HFF-Myc (cell line): ENCODE measurements around the gene RGMA.

Source experiments
- DNase-seq: peaks from one replicate; pipeline ENCODE4 v3.0.0-alpha.2; 2011; ENCODE audit warnings: low read depth; ENCODE audit errors: extremely low read depth
- H3K4me3 ChIP-seq: replicated peaks from 2 replicates; pipeline ENCODE4 v1.5.1; 2011; ENCODE audit warnings: low read depth, mild to moderate bottlenecking, control low read depth, low read length
- CTCF ChIP-seq: IDR thresholded peaks from 2 replicates; pipeline ENCODE4 v1.5.1; 2012; ENCODE audit warnings: mild to moderate bottlenecking, low read depth, low read length, control low read depth; ENCODE audit errors: missing control alignments

The RGMA gene

GRCh38 chr15:93051236-93052089, 37.5 kb downstream of the RGMA start:
- TF ChIP-seq CTCF: no peak
- no peak for DNase-seq
- no peak overlapping the region for H3K4me3 ChIP-seq

GRCh38 chr15:93050648-93051047, 38.4 kb downstream of the RGMA start:
- no peak overlapping the region for H3K4me3 ChIP-seq
- no peak for DNase-seq
- no peak for TF ChIP-seq CTCF

- no peak overlapping the region for H3K4me3 ChIP-seq
- TF ChIP-seq CTCF: no peak
- no peak for DNase-seq
Measured at GRCh38 chr15:93049914-93050578, 39.0 kb downstream of the RGMA start.

GRCh38 chr15:93049233-93049632, 39.8 kb downstream of the RGMA start:
- DNase-seq: no peak
- H3K4me3 ChIP-seq: no peak overlapping the region
- no peak for TF ChIP-seq CTCF

GRCh38 chr15:93048759-93049161, 40.3 kb downstream of the RGMA start:
- H3K4me3 ChIP-seq: no peak overlapping the region
- no peak for DNase-seq
- TF ChIP-seq CTCF: no peak

- DNase-seq: no peak
- no peak for TF ChIP-seq CTCF
- no peak overlapping the region for H3K4me3 ChIP-seq
Measured at GRCh38 chr15:93048426-93048721, 40.6 kb downstream of the RGMA start.
